H1 (cell line): ENCODE data around the gene MRAP. TPM values are rescaled to one million over a fixed set of nuclear protein-coding genes. Genes with fewer than 3 reads are reported as not detected.

ENCODE experiments used
- CTCF ChIA-PET: fragments of 300-600 bp; sonication (Branson Sonifier 250); formaldehyde crosslinking; loops from one replicate; lab custom pipeline; 2021; ENCODE audit not compliant: partially characterized antibody; lab: Charles Lee
- POLR2A ChIA-PET: fragments of 300-600 bp; sonication (Branson Sonifier 250); formaldehyde crosslinking; loops from one replicate; lab custom pipeline; 2021; ENCODE audit warnings: inconsistent platforms; ENCODE audit not compliant: partially characterized antibody; lab: Charles Lee
- DNase-seq, 2 experiments: peaks; one replicate each; pipeline versions ENCODE4 v3.0.0 to v3.0.0-alpha.2; 2010 to 2022; ENCODE audit warnings: low spot score in 2 of 2, low read depth in 1 of 2, mixed read lengths in 1 of 2
- FAIRE-seq: peaks from 2 replicates; lab custom pipeline; 2011; peaks lifted over from hg19 to GRCh38; lab: Jason Lieb, UNC
- H2AFZ ChIP-seq: 2 replicates; pipeline ENCODE4 v1.8.1; 2012; ENCODE audit warnings: low read length, inconsistent platforms
- H2AK5ac ChIP-seq: 2 replicates; pipeline ENCODE4 v1.6.1; 2013; ENCODE audit warnings: low read depth, low read length
- H2BK120ac ChIP-seq: replicated peaks from 2 replicates; pipeline ENCODE3; 2013; ENCODE audit warnings: low read depth, low read length, inconsistent platforms
- H2BK12ac ChIP-seq: 2 replicates; pipeline ENCODE4 v1.6.1; 2013; ENCODE audit warnings: low read depth, low read length
- H2BK15ac ChIP-seq: 2 replicates; pipeline ENCODE4 v1.6.1; 2013; ENCODE audit warnings: low read length
- H2BK20ac ChIP-seq: 2 replicates; pipeline ENCODE4 v1.6.1; 2013; ENCODE audit warnings: low read length
- H2BK5ac ChIP-seq: 2 replicates; pipeline ENCODE4 v1.6.1; 2013; ENCODE audit warnings: low read depth, low read length
- H3K14ac ChIP-seq: 2 replicates; pipeline ENCODE4 v1.6.1; 2013; ENCODE audit warnings: inconsistent platforms; ENCODE audit not compliant: insufficient read length
- H3K18ac ChIP-seq: 2 replicates; pipeline ENCODE4 v1.6.1; 2013; ENCODE audit warnings: low read length; ENCODE audit errors: extremely low read depth
- H3K23ac ChIP-seq: 2 replicates; pipeline ENCODE4 v1.6.1; 2013; ENCODE audit warnings: inconsistent platforms; ENCODE audit not compliant: insufficient read length
- H3K23me2 ChIP-seq: 2 replicates; pipeline ENCODE4 v1.6.1; 2013; ENCODE audit warnings: low read depth, low read length
- H3K27ac ChIP-seq: 2 replicates; pipeline ENCODE4 v1.6.1; 2011; ENCODE audit warnings: low read depth, low read length, inconsistent platforms
- H3K27me3 ChIP-seq, 4 experiments: replicated peaks in 1 of 4; 1 replicate in 1 of 4; 2 replicates in 3 of 4; pipeline versions ENCODE4 v1.6.1 to v1.8.1; 2011 to 2013; ENCODE audit warnings: low read length in 3 of 4, mild to moderate bottlenecking in 3 of 4, inconsistent platforms in 2 of 4, mixed read lengths in 2 of 4, moderate library complexity in 1 of 4; ENCODE audit not compliant: control insufficient read depth in 3 of 4, insufficient read depth in 3 of 4; ENCODE audit errors: extremely low read depth in 1 of 4
- H3K36me3 ChIP-seq, 4 experiments: 2 replicates each; pipeline versions ENCODE4 v1.6.1 to v1.8.1; 2011 to 2013; ENCODE audit warnings: mild to moderate bottlenecking in 4 of 4, low read length in 3 of 4, moderate library complexity in 2 of 4, control low read depth in 1 of 4, inconsistent platforms in 1 of 4; ENCODE audit not compliant: insufficient read depth in 4 of 4, control insufficient read depth in 2 of 4
- H3K4ac ChIP-seq: replicated peaks from 2 replicates; pipeline ENCODE3; 2013; ENCODE audit warnings: low read length, low read depth, mixed read lengths, inconsistent platforms; ENCODE audit not compliant: insufficient read length
- H3K4me1 ChIP-seq, 4 experiments: replicated peaks in 1 of 4; 1 replicate in 1 of 4; 2 replicates in 3 of 4; pipeline versions ENCODE4 v1.6.1 to v1.8.1; 2011 to 2013; ENCODE audit warnings: low read length in 3 of 4, inconsistent platforms in 2 of 4, mixed read lengths in 1 of 4; ENCODE audit not compliant: insufficient read depth in 4 of 4, control insufficient read depth in 3 of 4
- H3K4me2 ChIP-seq, 2 experiments: 2 replicates each; pipeline versions ENCODE4 v1.6.1 to v1.8.1; 2011 to 2013; ENCODE audit warnings: low read depth in 2 of 2, low read length in 2 of 2, control low read depth in 1 of 2, inconsistent platforms in 1 of 2, mild to moderate bottlenecking in 1 of 2; ENCODE audit not compliant: insufficient read depth in 1 of 2
- H3K4me3 ChIP-seq, 4 experiments: fragments of 200-600, 300-600 bp in 1 of 4; sonication (generic), shearing (Covaris generic), sonication (Bioruptor Twin) in 1 of 4; 2 replicates each; pipeline versions ENCODE4 v1.5.1 to v1.8.1; 2011 to 2016; ENCODE audit warnings: low read length in 4 of 4, low read depth in 3 of 4, control low read depth in 2 of 4, inconsistent platforms in 2 of 4, mild to moderate bottlenecking in 2 of 4, mixed read lengths in 1 of 4, moderate library complexity in 1 of 4; ENCODE audit not compliant: insufficient read depth in 2 of 4; ENCODE audit errors: extremely low read depth in 1 of 4
- H3K56ac ChIP-seq: replicated peaks from 2 replicates; pipeline ENCODE3; 2013; ENCODE audit warnings: low read depth, mild to moderate bottlenecking, mixed read lengths, low read length, inconsistent platforms; ENCODE audit not compliant: insufficient read length
- H3K79me1 ChIP-seq: 2 replicates; pipeline ENCODE4 v1.6.1; 2013; ENCODE audit warnings: low read depth, low read length, control low read depth
- H3K79me2 ChIP-seq, 2 experiments: 2 replicates each; pipeline versions ENCODE4 v1.6.1 to v1.8.1; 2012 to 2013; ENCODE audit warnings: low read length in 2 of 2, mild to moderate bottlenecking in 2 of 2, inconsistent platforms in 1 of 2; ENCODE audit not compliant: insufficient read depth in 2 of 2, control insufficient read depth in 1 of 2
- H3K9ac ChIP-seq, 4 experiments: replicated peaks in 1 of 4; 1 replicate in 1 of 4; 2 replicates in 3 of 4; pipeline versions ENCODE4 v1.6.1 to v1.8.1; 2011 to 2013; ENCODE audit warnings: low read depth in 3 of 4, low read length in 3 of 4, control low read depth in 2 of 4, mild to moderate bottlenecking in 2 of 4, moderate library complexity in 2 of 4, inconsistent platforms in 1 of 4; ENCODE audit errors: extremely low read depth in 1 of 4
- H3K9me3 ChIP-seq, 2 experiments: 2 replicates each; pipeline versions ENCODE4 v1.6.1 to v1.8.1; 2012 to 2013; ENCODE audit warnings: mild to moderate bottlenecking in 2 of 2, moderate library complexity in 2 of 2, control low read depth in 1 of 2, inconsistent platforms in 1 of 2, low read depth in 1 of 2, low read length in 1 of 2, mixed read lengths in 1 of 2; ENCODE audit not compliant: insufficient read depth in 2 of 2
- H4K20me1 ChIP-seq, 2 experiments: replicated peaks in 1 of 2; 2 replicates each; pipeline versions ENCODE3 to v1.8.1; 2011 to 2013; ENCODE audit warnings: inconsistent platforms in 2 of 2, low read length in 2 of 2, mild to moderate bottlenecking in 1 of 2; ENCODE audit not compliant: insufficient read depth in 2 of 2, control insufficient read depth in 1 of 2
- H4K5ac ChIP-seq: 2 replicates; pipeline ENCODE4 v1.6.1; 2013; ENCODE audit warnings: low read length, low read depth, mixed read lengths, inconsistent platforms; ENCODE audit not compliant: insufficient read length
- H4K8ac ChIP-seq: 2 replicates; pipeline ENCODE4 v1.8.0; 2013; ENCODE audit warnings: mild to moderate bottlenecking, moderate library complexity, low read length, inconsistent platforms; ENCODE audit not compliant: insufficient read depth; ENCODE audit errors: extremely low read depth
- H4K91ac ChIP-seq: replicated peaks from 2 replicates; pipeline ENCODE3; 2013; ENCODE audit warnings: low read length, mixed read lengths, inconsistent platforms; ENCODE audit not compliant: insufficient read length
- ATF3 ChIP-seq: IDR thresholded peaks from 2 replicates; pipeline ENCODE4 v1.6.1; 2011; ENCODE audit warnings: low read depth, mild to moderate bottlenecking, low read length; ENCODE audit not compliant: insufficient read depth
- BACH1 ChIP-seq: IDR thresholded peaks from 2 replicates; pipeline ENCODE4 v1.6.1; 2012; ENCODE audit warnings: low read length, improper control_type of control experiment
- CBX8 ChIP-seq: fragments of 300-800, 300-1000 bp; sonication (generic); IDR thresholded peaks from 2 replicates; pipeline ENCODE4 v1.7.1; 2016; ENCODE audit warnings: low read depth, low read length, borderline replicate concordance
- JUN ChIP-seq: IDR thresholded peaks from 2 replicates; pipeline ENCODE4 v1.6.1; 2011; ENCODE audit warnings: low read depth, mild to moderate bottlenecking, improper control_type of control experiment, low read length
- JUND ChIP-seq: IDR thresholded peaks from 2 replicates; pipeline ENCODE4 v1.6.1; 2011; ENCODE audit warnings: mild to moderate bottlenecking, improper control_type of control experiment, low read length
- POLR2A ChIP-seq, 2 experiments: IDR thresholded peaks; 1 replicate in 1 of 2; 2 replicates in 1 of 2; pipeline ENCODE4 v1.6.1; 2011; ENCODE audit warnings: low read depth in 2 of 2, low read length in 2 of 2, mild to moderate bottlenecking in 2 of 2; ENCODE audit errors: control extremely low read depth in 1 of 2
- SIN3A ChIP-seq, 2 experiments: IDR thresholded peaks in 1 of 2; conservative IDR thresholded peaks in 1 of 2; 2 replicates each; pipeline ENCODE4 v1.6.1; 2011 to 2012; ENCODE audit warnings: low read length in 2 of 2, improper control_type of control experiment in 1 of 2, low read depth in 1 of 2, mild to moderate bottlenecking in 1 of 2
- SP1 ChIP-seq: IDR thresholded peaks from 2 replicates; pipeline ENCODE4 v1.6.1; 2011; ENCODE audit warnings: low read depth, low read length
- SP4 ChIP-seq: IDR thresholded peaks from 2 replicates; pipeline ENCODE4 v1.6.1; 2012; ENCODE audit warnings: low read length, inconsistent platforms
- TEAD4 ChIP-seq: IDR thresholded peaks from 2 replicates; pipeline ENCODE4 v1.6.1; 2012; ENCODE audit warnings: low read depth, low read length, inconsistent platforms, mixed read lengths
- WGBS, 2 experiments: shearing (Covaris generic) in 1 of 2; methylation state at CpG; one replicate each; pipeline versions ENCODE4 v1.1.6 to v1.1.7; 2013 to 2015; ENCODE audit warnings: low lambda C conversion rate in 2 of 2, mixed read lengths in 2 of 2, inconsistent platforms in 1 of 2, low coverage in 1 of 2, missing lambda C conversion rate in 1 of 2; ENCODE audit not compliant: insufficient replicate concordance in 2 of 2, insufficient coverage in 1 of 2, insufficient read length in 1 of 2; ENCODE audit errors: extremely low coverage in 1 of 2, missing lambda C conversion rate in 1 of 2; 5-methylcytosine and 5-hydroxymethylcytosine counted together
- polyA plus RNA-seq, 7 experiments: library from polyadenylated mRNA; depleted of rRNA in 3 of 7; stranded (reverse) in 5 of 7; unstranded in 2 of 7; fragments of >200 nt in 5 of 7; fragments of 200-250 nt in 2 of 7; gene quantifications; 1 replicate in 5 of 7; 2 replicates in 1 of 7; 4 replicates in 1 of 7; pipeline versions ENCODE4 v1.2.1 to v1.2.3, GENCODE V29; 2011 to 2013; ENCODE audit warnings: missing spikeins in 2 of 7, mixed read lengths in 2 of 7
- total RNA-seq: library from RNA; stranded (reverse); fragmentation: NEBNext Ultra II Directional; extraction: Animal tissue kit (Norgen Biotek cat#: 25700); gene quantifications from 2 replicates; pipeline ENCODE4 v1.2.1, GENCODE V29; 2021

Gene MRAP
- total and polyA plus RNA-seq, 2 of the 8 experiments (the other 6 are each of a cell fraction or from before 2014, with no cell fraction given), result not detected

- Histone ChIP-seq H2BK5ac (no peak overlapping the region), H3K4me3 (no peak overlapping the region), H3K56ac (no peak overlapping the region), H3K36me3 (peaks cover 34 to 82% (median 72%) of the 10 kb centered on the region in 4 experiments), H3K4me2 (no peak overlapping the region), H2BK120ac (no peak overlapping the region), H3K4me1 (no peaks in the 10 kb centered on the region), H3K23me2 (no peaks in the 10 kb centered on the region), H2AFZ (no peak overlapping the region), H3K9ac (no peak overlapping the region), H2BK12ac (no peak overlapping the region), H4K20me1 (peaks cover 2 to 5% of the 10 kb centered on the region in 2 experiments), H2BK20ac (no peak overlapping the region), H3K23ac (no peak overlapping the region), H3K9me3 (no peaks in the 10 kb centered on the region), H3K79me2 (no peaks in the 10 kb centered on the region), H4K8ac (no peak overlapping the region), H3K27me3 (no peaks in the 10 kb centered on the region), H3K4ac (no peak overlapping the region), H4K5ac (no peak overlapping the region), H3K18ac (no peak overlapping the region)
- DNase-seq, result no peak
- POLR2A ChIA-PET, result interaction anchor here (0.6 kb wide), 1 partner anchor 8 kb away, joined by 3 read pairs; no protein-coding TSS in a partner anchor
- TF ChIP-seq TEAD4 (no peak), BACH1 (no peak), JUND (no peak), ATF3 (no peak), JUN (no peak), CBX8 (no peak), SP4 (no peak), POLR2A (IDR thresholded peaks at IDR 0.05; ENCODE audit: control extremely low read depth in 1 of 2, low read depth in 2 of 2, low read length in 2 of 2) (no peak), SIN3A (conservative IDR thresholded peaks at IDR 0.05 in 1 of 2, IDR thresholded peaks at IDR 0.05 in 1 of 2; ENCODE audit: low read depth in 1 of 2, low read length in 2 of 2) (no peak), SP1 (no peak)
- TF ChIP-seq, all 59 proteins: peak for 0
- H3K27ac ChIP-seq, result no peak overlapping the region
- 98% methylated on average over 5 of the region's 5 CpGs; no CpG with 5 or more reads in 1 of the 2 experiments for WGBS, 2 experiments
- no peak overlapping the region for H4K91ac ChIP-seq
- no peak overlapping the region for H2BK15ac ChIP-seq
- no peak overlapping the region for H2AK5ac ChIP-seq
- no peak overlapping the region for H3K14ac ChIP-seq
- FAIRE-seq, result no peak
- CTCF ChIA-PET, result interaction anchor here (0.6 to 2.3 kb wide), 8 partner anchors 8 to 261 kb away, joined by 3 to 10 read pairs (median 4); no protein-coding TSS in a partner anchor
- no peaks in the 10 kb centered on the region; the same call in 1 of the 2 replicates for H3K79me1 ChIP-seq
Measured at GRCh38 chr21:32360401-32360975, 61.8 kb downstream of the MRAP start.
